AG08395 (cell line): Measurements from ENCODE around the gene RRN3.
A peak's percentile ranks its signal among the peaks of the same experiment; 100 is the strongest.
"Not testable (repeated sequence)": the region's sequence is repeated elsewhere in the genome, so short reads cannot be mapped to it uniquely, and the experiment has no call there.

Source experiments
- DNase-seq: peaks from one replicate; pipeline ENCODE4 v3.0.0; 2012; ENCODE audit warnings: mixed read lengths, low spot score

Gene RRN3

DNA sequence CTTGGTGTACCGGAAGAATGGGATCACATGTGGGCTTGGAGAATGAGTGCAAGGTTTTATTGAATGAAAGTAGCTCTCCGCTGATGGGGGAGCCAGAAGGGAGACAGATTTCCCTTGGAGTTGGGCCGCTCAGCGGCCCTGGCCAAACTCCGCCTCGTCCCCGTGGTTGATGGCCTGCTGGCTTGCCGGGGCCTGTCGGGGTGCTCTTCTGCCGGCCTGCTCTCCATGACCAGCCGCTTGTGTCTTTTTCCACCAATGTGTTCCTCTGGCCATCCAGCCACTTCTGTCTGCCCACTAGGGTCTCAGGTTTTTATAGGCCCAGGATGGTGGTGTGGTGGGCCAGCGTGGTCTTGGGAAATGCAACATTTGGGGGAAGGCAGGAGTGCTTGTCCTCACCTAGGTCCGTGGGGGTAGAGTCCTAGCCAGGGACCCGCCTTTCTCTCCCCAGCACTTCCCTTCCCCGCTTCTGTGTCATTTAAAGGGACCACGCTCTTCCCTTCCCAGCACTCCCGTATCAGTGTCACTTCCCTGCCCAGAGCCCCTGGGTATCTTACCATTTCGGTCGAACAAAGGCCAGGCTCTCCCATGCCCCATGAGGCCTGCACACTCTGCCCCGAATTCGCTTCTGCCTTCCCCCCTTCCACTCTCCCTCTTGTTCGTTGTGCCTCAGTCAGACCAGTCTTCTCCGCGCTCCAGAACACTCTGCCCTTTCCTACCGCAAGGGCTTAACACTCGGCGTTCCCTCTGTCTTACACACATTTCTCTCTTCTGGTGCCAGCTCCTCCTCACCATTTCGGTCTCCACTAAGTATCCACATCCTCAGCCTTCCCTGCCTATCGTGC lies 66.3 kb downstream of the RRN3 start:
- DNase-seq: not testable (repeated sequence)

DNA sequence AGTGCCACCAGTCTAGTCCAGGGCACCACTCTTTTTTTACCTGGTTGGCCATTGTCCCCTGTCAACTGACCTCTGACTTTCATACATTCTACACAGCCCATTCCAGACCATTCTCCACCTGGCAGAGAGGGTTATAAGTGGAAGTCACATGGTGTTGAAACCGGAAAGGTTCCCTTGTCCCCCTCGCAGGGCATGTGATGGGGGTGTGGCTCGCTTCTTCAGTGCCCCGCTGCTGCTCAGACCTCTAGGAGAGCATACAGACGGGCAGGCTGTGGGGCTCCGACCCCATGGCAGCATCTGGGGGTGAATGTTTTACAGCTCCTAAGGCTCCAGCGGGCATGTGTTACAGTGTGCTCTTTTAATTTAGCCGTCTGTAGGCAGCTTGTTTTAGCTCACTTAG lies 67.0 kb downstream of the RRN3 start:
- DNase-seq: not testable (repeated sequence)

DNA sequence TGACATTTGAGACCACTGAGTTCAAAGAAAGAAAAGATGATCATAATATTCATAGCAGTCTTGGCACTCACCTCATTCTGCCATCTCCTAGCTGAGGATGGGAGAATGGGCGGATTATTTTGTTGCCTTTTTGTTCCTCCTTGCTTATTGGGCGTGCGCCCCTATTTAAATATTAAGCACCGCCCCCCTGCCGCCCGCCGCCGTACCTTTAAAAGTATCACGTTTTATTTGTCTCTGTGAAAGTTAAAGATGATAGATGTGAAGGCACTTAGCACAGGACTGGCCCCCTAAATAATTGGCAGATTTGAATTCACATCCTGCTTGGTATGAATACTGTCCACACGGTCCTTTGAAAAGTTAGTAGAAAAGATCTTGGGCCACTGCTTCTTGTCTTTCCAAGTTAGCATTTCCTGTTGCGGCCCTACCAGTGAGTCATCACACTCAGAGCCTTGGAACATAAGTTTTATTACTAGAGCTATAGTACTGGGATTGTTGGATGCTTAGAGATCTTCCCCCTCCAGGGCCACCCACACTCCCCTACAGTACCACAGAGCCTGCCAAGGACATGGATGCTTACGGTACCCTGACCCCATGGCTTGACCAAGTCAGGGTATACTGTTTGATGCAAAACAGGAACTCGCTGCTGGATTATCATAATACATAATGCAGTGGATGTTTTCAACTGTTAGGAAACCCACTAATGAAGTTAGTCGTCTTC lies 68.7 kb downstream of the RRN3 start:
- DNase-seq: peak; percentile 11

DNA sequence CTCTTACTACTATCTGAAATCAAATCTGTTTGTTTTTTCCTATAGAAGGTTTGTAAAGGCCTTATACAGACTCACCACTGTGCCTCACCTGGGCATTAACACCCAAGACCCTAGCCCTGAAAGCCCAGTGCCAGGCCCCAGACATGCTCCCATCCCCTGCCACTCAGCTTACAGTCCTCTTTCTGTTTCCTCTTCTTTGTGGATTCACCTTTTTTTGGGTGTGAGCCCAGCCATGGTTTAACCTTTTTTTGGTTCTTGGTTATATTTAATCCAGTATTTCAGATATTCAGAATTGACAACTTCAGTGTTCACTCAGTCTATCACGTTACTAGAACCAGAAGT lies 69.2 kb downstream of the RRN3 start:
- not testable (repeated sequence) for DNase-seq

DNA sequence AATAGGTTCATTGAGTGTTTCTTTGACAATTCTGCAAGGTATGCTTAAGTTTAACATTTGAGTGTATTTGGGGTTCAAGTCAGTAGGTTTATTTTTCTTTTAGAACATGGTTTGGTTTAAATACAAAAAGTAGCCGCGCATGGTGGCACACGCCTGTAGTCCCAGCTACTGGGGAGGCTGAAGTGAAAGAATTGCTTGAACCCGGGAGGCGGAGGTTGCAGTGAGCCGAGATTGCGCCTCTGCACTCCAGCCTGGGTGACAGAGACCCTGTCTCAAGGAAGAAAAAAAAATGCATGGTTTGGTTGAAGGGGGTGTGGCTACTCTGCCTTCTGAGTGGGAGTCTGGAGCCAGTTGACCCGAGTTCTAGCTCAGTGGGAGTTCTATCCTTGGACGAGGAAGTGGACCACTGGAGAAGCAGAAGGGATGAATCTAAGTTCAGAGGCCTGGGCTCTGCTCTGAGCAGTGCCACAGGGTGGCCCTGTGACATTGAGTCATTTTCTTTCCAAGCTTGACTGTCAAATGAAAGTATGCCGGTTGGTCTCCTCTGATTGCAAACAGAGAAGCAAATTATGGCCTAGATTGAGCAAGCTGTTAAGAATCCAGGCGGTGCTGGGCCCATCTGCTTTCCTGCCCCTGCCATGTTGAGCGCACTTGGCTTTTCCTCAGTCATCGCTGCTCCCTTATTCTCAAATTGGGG lies 70.5 kb downstream of the RRN3 start:
- DNase-seq: peak; percentile 10

GRCh38 chr16:15022194-15022593 lies 71.9 kb downstream of the RRN3 start:
- DNase-seq: not testable (repeated sequence)

DNA sequence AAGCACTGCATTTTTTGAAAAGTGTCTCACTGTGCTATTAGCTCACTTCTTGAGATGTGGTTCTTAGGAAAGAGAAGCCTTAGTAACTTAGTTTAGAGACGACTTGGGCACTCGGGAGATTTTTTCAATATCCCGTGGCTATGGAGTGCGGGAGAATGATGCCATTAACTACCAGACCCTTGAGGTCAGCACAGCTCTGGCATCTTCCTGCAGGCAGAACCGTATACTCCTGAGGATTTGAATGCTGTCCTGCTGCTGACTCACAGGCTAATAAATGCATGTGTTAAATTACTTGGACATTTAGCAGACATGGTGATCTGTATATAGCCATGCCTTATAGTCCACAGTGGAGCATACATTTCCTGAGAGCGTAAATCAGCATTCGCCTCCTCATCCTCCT lies 72.6 kb downstream of the RRN3 start:
- DNase-seq: peak; percentile 37

DNA sequence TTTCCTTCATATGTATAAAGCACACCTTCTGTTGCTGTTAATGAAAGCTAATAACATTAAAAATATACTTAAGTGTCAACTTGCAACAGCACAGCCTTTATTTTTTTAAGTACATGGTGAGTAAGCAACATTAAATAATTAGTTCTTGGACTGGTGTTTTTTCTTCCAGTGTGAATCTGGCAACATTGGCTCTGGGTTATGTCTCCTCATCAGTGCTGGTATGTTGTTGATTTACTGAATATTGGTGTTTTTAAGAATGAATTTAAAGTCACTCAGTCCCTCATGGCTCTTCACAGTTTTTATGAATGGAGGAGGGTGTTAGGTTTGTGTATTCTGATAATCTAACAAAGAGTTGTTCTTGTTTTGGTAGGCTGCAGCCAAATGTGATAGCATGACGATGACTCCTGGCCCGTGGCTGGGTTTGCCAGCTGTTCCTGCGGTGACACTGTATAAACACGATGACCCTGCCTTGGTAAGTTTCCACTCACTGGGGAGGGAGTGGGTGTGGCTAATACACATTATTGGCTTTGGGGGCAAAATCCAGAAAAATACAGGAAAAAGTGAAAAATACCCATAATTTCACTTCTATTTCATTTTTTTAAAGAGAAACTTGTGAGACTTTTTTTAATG lies 77.0 kb downstream of the RRN3 start:
- DNase-seq: not testable (repeated sequence)

DNA sequence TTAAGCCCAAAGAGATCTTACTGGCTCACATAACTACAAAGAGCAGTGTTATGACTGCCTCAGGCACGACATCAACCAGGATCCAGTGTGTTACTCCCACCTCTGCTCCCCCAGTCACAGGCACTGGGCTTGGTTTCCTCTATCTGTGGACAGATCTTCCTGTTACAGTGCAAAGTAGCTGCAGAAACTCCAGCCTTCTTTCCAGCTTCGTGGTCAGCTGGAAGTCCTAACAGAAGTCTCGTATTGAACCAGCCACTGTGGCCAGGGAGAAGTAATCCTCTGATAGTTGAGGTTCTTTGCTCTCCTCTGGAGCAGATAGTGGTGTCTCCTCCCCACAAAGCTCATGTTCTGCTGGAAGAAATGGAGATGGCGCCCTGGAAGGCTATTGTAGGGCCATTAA lies 77.7 kb downstream of the RRN3 start:
- DNase-seq: not testable (repeated sequence)

- not testable (repeated sequence) for DNase-seq
Measured at GRCh38 chr16:15015671-15016070, 78.4 kb downstream of the RRN3 start.

DNA sequence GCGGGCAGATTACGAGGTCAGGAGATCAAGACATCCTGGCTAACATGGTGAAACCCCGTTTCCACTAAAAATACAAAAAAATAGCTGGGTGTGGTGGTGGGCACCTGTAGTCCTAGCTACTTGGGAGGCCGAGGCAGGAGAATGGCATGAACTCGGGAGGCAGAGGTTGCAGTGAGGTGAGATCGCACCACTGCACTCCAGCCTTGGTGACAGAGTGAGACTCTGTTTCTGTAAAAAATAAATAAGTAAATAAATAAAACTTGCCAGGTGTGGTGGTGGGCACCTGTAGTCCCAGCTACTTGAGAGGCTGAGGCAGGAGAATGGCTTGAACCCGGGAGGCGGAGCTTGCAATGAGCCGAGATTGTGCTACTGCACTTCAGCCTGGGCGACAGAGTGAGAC lies 81.1 kb downstream of the RRN3 start:
- not testable (repeated sequence) for DNase-seq
